ENCODE data around the gene DIS3L.
"Not testable (repeated sequence)": the region's sequence is repeated elsewhere in the genome, so short reads cannot be mapped to it uniquely, and the experiment has no call there.

Gene DIS3L

GRCh38 chr15:66369773-66370651 lies 76.6 kb downstream of the DIS3L start (continued):
- TF ChIP-seq, protein P1, sequence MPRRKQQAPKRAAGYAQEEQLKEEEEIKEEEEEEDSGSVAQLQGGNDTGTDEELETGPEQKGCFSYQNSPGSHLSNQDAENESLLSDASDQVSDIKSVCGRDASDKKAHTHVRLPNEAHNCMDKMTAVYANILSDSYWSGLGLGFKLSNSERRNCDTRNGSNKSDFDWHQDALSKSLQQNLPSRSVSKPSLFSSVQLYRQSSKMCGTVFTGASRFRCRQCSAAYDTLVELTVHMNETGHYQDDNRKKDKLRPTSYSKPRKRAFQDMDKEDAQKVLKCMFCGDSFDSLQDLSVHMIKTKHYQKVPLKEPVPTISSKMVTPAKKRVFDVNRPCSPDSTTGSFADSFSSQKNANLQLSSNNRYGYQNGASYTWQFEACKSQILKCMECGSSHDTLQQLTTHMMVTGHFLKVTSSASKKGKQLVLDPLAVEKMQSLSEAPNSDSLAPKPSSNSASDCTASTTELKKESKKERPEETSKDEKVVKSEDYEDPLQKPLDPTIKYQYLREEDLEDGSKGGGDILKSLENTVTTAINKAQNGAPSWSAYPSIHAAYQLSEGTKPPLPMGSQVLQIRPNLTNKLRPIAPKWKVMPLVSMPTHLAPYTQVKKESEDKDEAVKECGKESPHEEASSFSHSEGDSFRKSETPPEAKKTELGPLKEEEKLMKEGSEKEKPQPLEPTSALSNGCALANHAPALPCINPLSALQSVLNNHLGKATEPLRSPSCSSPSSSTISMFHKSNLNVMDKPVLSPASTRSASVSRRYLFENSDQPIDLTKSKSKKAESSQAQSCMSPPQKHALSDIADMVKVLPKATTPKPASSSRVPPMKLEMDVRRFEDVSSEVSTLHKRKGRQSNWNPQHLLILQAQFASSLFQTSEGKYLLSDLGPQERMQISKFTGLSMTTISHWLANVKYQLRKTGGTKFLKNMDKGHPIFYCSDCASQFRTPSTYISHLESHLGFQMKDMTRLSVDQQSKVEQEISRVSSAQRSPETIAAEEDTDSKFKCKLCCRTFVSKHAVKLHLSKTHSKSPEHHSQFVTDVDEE (CRISPR knock-in tag; IDR thresholded peaks at IDR 0.05): no peak

- ATAC-seq: no peak
- TF ChIP-seq GLIS3 (CRISPR knock-in tag; IDR thresholded peaks at IDR 0.05) (no peak), OSR1 (CRISPR knock-in tag; IDR thresholded peaks at IDR 0.05) (no peak), CSRNP3 (CRISPR knock-in tag; IDR thresholded peaks at IDR 0.05) (no peak)
Observed at GRCh38 chr15:66374179-66374578, 80.8 kb downstream of the DIS3L start.

- TF ChIP-seq ZNF8 (CRISPR knock-in tag; IDR thresholded peaks at IDR 0.05) (no peak), SNAI2 (CRISPR knock-in tag; IDR thresholded peaks at IDR 0.05) (no peak), CSDC2 (CRISPR knock-in tag; IDR thresholded peaks at IDR 0.05) (no peak), ZNF565 (CRISPR knock-in tag; conservative IDR thresholded peaks at IDR 0.05; ENCODE audit: low read depth) (no peak), GLIS3 (CRISPR knock-in tag; IDR thresholded peaks at IDR 0.05) (no peak), ZNF70 (CRISPR knock-in tag; IDR thresholded peaks at IDR 0.05) (no peak), OSR1 (CRISPR knock-in tag; IDR thresholded peaks at IDR 0.05) (no peak), BACH2 (CRISPR knock-in tag; IDR thresholded peaks at IDR 0.05; ENCODE audit: borderline replicate concordance) (no peak), RARB (CRISPR knock-in tag; IDR thresholded peaks at IDR 0.05) (no peak), ISL1 (CRISPR knock-in tag; IDR thresholded peaks at IDR 0.05) (no peak), TCF4 (CRISPR knock-in tag; IDR thresholded peaks at IDR 0.05; ENCODE audit: borderline replicate concordance) (no peak), ARNTL (CRISPR knock-in tag; IDR thresholded peaks at IDR 0.05; ENCODE audit: borderline replicate concordance, low read depth) (no peak), TOX (CRISPR knock-in tag; IDR thresholded peaks at IDR 0.05; ENCODE audit: borderline replicate concordance) (no peak), ESRRG (CRISPR knock-in tag; IDR thresholded peaks at IDR 0.05) (no peak), ZFP30 (CRISPR knock-in tag; IDR thresholded peaks at IDR 0.05) (no peak), ZC3H10 (CRISPR knock-in tag; IDR thresholded peaks at IDR 0.05) (no peak), CREB5 (CRISPR knock-in tag; IDR thresholded peaks at IDR 0.05; ENCODE audit: low read depth) (no peak), CSRNP3 (CRISPR knock-in tag; IDR thresholded peaks at IDR 0.05) (no peak)
- TF ChIP-seq, protein P1 (CRISPR knock-in tag; IDR thresholded peaks at IDR 0.05): no peak
- TF ChIP-seq, protein P2, sequence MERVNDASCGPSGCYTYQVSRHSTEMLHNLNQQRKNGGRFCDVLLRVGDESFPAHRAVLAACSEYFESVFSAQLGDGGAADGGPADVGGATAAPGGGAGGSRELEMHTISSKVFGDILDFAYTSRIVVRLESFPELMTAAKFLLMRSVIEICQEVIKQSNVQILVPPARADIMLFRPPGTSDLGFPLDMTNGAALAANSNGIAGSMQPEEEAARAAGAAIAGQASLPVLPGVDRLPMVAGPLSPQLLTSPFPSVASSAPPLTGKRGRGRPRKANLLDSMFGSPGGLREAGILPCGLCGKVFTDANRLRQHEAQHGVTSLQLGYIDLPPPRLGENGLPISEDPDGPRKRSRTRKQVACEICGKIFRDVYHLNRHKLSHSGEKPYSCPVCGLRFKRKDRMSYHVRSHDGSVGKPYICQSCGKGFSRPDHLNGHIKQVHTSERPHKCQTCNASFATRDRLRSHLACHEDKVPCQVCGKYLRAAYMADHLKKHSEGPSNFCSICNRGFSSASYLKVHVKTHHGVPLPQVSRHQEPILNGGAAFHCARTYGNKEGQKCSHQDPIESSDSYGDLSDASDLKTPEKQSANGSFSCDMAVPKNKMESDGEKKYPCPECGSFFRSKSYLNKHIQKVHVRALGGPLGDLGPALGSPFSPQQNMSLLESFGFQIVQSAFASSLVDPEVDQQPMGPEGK (CRISPR knock-in tag; IDR thresholded peaks at IDR 0.05; ENCODE audit: borderline replicate concordance): no peak
- no peak for ATAC-seq
Observed at GRCh38 chr15:66378814-66379430, 85.6 kb downstream of the DIS3L start.

GRCh38 chr15:66381376-66381775 lies 88.0 kb downstream of the DIS3L start:
- not testable (repeated sequence) for ATAC-seq

Measured in SK-N-SH treated with all-trans-retinoic acid at 6 μM for 48 hours (cell line).